NB4 (cell line): Measurements from ENCODE around the gene CXCL11.

Experiments used
- POLR2A ChIP-seq: IDR thresholded peaks from 2 replicates; pipeline ENCODE4 v1.6.1; 2011; ENCODE audit warnings: mild to moderate bottlenecking; ENCODE audit not compliant: insufficient read length; ENCODE audit errors: extremely low read depth
- TF ChIP-seq, protein P1 (sequence below): IDR thresholded peaks from one replicate; pipeline ENCODE4 v1.5.1; 2012; ENCODE audit warnings: low read depth, low read length

DNA sequence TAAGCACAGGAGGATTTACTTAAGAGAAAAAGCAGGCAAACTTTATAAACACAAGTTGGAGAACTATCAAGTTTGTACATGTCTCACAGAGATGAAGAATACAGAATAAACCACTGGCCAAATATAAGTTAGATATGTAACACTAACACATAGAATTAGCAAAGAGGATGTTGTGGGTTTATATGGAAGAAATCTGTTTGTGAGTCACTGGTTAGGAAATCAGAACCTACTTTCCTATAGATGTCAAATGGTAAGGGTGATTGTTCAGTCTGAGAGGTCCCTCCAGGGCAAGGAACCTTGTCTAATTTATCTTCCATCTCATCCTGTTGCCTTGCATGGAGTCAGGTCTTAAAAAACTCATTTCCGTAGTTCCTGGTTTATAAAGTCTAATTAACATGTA is 23.9 kb upstream of the CXCL11 start:
- no peak for TF ChIP-seq POLR2A
- TF ChIP-seq, protein P1, sequence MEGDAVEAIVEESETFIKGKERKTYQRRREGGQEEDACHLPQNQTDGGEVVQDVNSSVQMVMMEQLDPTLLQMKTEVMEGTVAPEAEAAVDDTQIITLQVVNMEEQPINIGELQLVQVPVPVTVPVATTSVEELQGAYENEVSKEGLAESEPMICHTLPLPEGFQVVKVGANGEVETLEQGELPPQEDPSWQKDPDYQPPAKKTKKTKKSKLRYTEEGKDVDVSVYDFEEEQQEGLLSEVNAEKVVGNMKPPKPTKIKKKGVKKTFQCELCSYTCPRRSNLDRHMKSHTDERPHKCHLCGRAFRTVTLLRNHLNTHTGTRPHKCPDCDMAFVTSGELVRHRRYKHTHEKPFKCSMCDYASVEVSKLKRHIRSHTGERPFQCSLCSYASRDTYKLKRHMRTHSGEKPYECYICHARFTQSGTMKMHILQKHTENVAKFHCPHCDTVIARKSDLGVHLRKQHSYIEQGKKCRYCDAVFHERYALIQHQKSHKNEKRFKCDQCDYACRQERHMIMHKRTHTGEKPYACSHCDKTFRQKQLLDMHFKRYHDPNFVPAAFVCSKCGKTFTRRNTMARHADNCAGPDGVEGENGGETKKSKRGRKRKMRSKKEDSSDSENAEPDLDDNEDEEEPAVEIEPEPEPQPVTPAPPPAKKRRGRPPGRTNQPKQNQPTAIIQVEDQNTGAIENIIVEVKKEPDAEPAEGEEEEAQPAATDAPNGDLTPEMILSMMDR = no peak
